ENCODE results near the gene ECT2.

ECT2 gene

GRCh38 chr3:172846103-172846561 is 95.6 kb downstream of the ECT2 start:
- Histone ChIP-seq H3K9me3 (ENCODE audit: severe bottlenecking) (no peaks in the 10 kb centered on the region), H3K27ac (no peak overlapping the region), H3K27me3 (ENCODE audit: insufficient read depth, low read depth, severe bottlenecking) (no peaks in the 10 kb centered on the region), H3K4me3 (ENCODE audit: low read depth, low read length) (no peak overlapping the region), H3K36me3 (no peaks in the 10 kb centered on the region)
- DNase-seq: no peak
- TF ChIP-seq CTCF (IDR thresholded peaks at IDR 0.05; ENCODE audit: low read depth, low read length): no peak

GRCh38 chr3:172846706-172847105 is 96.2 kb downstream of the ECT2 start:
- H3K27ac ChIP-seq: no peak overlapping the region
- TF ChIP-seq CTCF (IDR thresholded peaks at IDR 0.05; ENCODE audit: low read depth, low read length): no peak
- no peaks in the 10 kb centered on the region for H3K27me3 ChIP-seq (ENCODE audit: insufficient read depth, low read depth, severe bottlenecking)
- H3K4me3 ChIP-seq (ENCODE audit: low read depth, low read length): no peak overlapping the region
- H3K9me3 ChIP-seq (ENCODE audit: severe bottlenecking): no peaks in the 10 kb centered on the region
- H3K36me3 ChIP-seq: no peaks in the 10 kb centered on the region
- no peak for DNase-seq

GRCh38 chr3:172847292-172847691 is 96.8 kb downstream of the ECT2 start:
- no peaks in the 10 kb centered on the region for H3K27me3 ChIP-seq (ENCODE audit: insufficient read depth, low read depth, severe bottlenecking)
- H3K36me3 ChIP-seq: no peaks in the 10 kb centered on the region
- TF ChIP-seq CTCF (IDR thresholded peaks at IDR 0.05; ENCODE audit: low read depth, low read length): no peak
- H3K9me3 ChIP-seq (ENCODE audit: severe bottlenecking): no peaks in the 10 kb centered on the region
- H3K4me3 ChIP-seq (ENCODE audit: low read depth, low read length): no peak overlapping the region
- H3K27ac ChIP-seq: no peak overlapping the region
- no peak for DNase-seq

GRCh38 chr3:172848910-172849309 is 98.4 kb downstream of the ECT2 start:
- H3K27me3 ChIP-seq (ENCODE audit: insufficient read depth, low read depth, severe bottlenecking): no peaks in the 10 kb centered on the region
- H3K36me3 ChIP-seq: no peaks in the 10 kb centered on the region
- no peaks in the 10 kb centered on the region for H3K9me3 ChIP-seq (ENCODE audit: severe bottlenecking)
- no peak overlapping the region for H3K4me3 ChIP-seq (ENCODE audit: low read depth, low read length)
- TF ChIP-seq CTCF (IDR thresholded peaks at IDR 0.05; ENCODE audit: low read depth, low read length): no peak
- no peak for DNase-seq
- no peak overlapping the region for H3K27ac ChIP-seq

GRCh38 chr3:172853005-172853404 is 102.5 kb downstream of the ECT2 start:
- H3K4me3 ChIP-seq (ENCODE audit: low read depth, low read length): no peak overlapping the region
- DNase-seq: no peak
- H3K27ac ChIP-seq: no peak overlapping the region
- H3K27me3 ChIP-seq (ENCODE audit: insufficient read depth, low read depth, severe bottlenecking): no peaks in the 10 kb centered on the region
- H3K36me3 ChIP-seq: no peaks in the 10 kb centered on the region
- H3K9me3 ChIP-seq (ENCODE audit: severe bottlenecking): no peaks in the 10 kb centered on the region
- no peak for TF ChIP-seq CTCF (IDR thresholded peaks at IDR 0.05; ENCODE audit: low read depth, low read length)

GRCh38 chr3:172853921-172854666 is 103.6 kb downstream of the ECT2 start:
- Histone ChIP-seq H3K9me3 (ENCODE audit: severe bottlenecking) (no peaks in the 10 kb centered on the region), H3K27ac (no peak overlapping the region), H3K36me3 (no peaks in the 10 kb centered on the region), H3K27me3 (ENCODE audit: insufficient read depth, low read depth, severe bottlenecking) (no peaks in the 10 kb centered on the region), H3K4me3 (ENCODE audit: low read depth, low read length) (no peak overlapping the region)
- no peak for DNase-seq
- no peak for TF ChIP-seq CTCF (IDR thresholded peaks at IDR 0.05; ENCODE audit: low read depth, low read length)

Data from WERI-Rb-1 (cell line).